GM19395 (cell line): Measurements from ENCODE around the gene PGS1.

Experiments
- ATAC-seq: cut with Tn5 transposase; IDR thresholded peaks from one replicate; pipeline ENCODE4 v1.9.1; 2021; ENCODE audit warnings: mild to moderate bottlenecking, moderate library complexity; ENCODE audit not compliant: unreplicated experiment

The PGS1 gene

DNA sequence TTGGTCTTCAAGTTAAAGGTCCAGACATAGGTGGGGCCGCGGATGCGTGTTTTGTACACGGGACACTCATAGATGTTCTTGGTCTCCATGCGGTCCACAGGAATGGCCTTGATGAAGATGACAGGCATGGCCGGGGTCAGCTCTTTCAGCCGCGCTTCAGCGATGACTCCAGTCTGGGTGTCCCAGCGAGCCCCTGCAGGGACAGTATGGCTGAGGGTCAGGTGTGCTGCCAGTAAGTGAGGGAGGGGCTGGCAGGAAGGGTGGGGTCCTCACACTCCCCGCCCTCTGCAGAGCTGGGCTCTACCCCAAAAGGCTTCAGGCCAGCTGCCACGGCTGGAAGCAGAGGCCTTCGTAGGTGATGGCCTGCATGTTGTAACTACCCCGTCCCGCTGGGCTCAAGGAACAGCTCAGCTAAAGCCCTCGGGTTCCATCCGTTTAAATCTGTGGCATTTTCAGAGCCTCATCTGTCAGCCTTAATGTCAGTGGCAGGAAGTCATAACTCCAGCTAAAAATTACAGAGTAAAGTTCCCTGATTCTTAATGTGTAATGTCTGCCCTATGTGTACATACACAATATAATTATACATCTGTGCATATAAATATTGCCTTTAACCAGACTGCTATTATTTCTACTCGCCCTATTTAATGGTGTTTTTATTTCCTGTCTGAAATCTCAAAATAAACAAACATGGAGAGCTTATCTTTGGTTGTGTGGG lies 45.7 kb downstream of the PGS1 start:
- no peak for ATAC-seq

DNA sequence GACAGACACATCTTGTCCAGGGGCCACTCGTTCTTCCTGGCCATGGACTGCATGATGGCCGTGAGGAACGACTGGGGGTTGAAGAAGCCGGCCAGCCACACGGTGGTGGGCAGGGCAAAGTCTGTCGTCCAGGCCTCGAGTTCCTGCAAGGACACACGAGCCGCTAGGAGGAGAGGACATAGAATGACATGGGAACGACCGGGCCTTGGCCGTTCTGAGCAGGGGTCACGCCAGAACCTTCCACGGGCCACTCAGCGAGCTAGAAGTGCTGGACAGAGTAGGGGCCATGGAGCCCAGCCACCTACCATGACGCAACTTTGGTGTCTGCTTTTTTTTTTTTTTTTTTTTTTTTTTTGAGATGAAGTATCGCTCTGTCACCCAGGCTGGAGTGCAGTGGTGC lies 47.0 kb downstream of the PGS1 start:
- ATAC-seq = no peak

DNA sequence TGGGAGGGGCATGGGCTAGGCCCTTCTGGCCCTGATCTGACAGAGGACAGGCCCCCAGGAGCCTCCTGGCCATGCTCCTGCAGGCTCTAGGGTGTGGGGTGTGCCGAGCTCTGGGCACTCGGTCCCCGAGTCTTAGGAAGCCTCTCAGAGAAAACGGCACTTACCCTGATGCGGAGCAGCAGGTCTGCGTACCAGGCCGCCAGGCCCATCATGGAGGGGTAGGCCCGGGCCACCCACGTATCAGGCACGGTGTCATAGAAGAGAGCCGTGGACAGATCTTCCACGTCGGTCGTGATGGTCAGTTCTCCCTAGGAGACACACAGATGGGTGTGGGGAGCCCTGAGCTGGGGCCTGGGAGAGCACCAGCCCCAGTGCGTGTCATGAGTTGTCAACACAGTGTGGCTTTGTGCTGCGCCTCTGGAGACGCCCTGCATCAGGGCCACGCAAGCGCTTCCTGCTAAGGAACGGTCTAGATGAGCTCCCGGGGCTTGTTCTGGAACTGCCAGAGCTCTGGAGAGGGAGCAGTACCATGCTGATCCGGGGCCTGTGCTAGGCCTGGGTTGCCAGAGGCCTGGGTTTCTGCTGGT lies 47.9 kb downstream of the PGS1 start:
- no peak for ATAC-seq

DNA sequence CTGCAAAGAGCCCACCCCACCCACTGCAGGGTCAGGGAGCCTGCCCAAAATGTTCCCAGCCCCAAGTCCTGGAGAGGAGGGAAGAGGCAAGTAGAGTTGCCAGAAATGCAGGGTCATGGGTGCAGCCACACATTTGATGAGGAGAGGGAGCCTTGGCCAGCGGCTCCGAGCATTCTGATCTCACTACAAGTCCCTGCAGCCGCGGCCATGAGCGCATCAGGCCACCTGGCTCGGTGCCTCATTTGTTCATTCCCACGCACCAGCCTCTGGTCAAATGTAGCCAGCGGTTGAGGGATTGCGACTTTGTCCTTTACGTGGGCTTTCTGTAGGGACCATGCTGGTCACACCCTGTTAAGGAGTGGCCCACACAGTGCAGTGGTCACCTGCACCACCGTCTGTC lies 48.7 kb downstream of the PGS1 start:
- no peak for ATAC-seq

DNA sequence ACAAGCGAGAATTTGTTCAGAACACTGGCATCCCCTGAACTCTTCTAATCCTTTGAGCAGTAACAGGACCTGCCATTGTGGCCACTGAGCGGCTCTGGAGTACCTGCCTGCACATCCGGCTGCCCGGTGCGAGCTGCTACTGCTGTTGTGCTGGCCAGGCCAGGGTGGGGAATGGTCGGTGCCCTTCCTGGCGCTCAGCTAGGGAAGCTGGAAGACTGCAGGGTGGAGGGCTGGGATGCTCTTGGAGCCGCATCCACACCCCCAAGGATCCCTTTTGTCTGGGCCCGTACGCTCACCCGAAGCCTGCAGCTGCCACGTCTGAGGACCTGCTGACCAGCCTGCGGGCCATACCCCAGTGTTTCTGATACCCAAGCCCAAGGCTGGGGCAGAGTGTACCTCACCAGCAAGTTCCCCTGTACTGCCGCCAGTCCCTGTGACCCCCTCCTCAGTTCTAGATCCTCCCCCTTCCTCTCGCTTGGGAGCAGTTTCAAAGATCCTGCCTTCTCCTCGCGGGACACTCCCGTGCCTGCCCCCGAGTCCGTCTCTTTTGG lies 49.7 kb downstream of the PGS1 start:
- ATAC-seq = no peak

DNA sequence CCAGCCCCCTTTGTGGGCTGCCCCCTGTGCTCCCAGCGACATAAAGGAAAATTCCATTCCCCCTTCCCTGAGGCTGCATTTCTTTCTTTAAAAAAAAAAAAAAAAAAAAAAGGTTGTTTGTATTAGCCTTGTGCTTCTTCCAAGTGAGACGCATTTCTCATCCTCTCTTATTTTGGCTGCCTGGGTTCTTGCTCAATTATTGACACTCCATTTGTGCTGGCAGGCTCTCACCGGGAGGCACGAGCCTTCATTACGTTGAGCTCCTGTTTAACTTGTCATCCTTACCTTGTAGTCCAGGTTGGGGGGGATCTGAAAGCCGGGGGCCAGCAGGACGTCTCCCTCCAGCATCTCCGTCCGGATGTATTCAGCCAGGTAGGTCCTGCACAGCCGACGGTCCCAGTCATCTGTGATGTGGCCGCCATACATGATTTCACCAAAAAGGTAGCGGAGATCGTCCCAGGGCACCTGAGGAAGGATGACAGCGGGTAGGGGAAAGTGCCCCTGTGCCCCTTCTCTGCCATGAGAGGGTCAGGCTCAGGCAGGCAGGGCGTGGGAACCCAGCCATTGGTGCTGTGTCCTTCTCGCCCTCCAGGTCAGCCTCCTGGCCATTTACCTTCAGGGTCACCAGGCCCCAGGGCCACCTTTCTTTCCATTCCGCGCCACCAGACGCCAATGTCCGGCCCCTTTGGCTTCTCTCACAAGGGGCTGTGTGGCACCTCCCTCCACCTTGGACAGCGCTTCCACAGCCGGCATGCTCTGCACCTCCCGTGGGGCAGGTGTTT lies 50.6 kb downstream of the PGS1 start:
- no peak for ATAC-seq

DNA sequence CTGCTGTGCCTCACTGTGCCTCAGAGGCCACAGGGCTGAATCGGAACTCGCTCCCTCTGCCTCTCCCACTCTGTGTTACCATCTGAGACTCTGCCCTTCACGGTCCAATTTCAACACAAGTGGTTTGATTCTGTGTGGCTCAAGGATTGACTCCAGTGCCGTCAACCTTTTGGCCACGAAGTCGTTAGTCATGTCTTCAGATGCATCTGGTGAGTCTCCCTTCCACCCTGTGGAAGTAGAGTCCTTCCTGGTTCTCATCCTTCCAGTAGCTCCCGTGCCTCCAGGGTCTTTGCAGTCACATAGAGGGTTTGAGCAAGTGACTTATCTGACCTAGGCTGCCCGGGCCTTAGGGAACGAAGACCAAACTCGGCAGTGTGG lies 51.2 kb downstream of the PGS1 start:
- no peak for ATAC-seq

DNA sequence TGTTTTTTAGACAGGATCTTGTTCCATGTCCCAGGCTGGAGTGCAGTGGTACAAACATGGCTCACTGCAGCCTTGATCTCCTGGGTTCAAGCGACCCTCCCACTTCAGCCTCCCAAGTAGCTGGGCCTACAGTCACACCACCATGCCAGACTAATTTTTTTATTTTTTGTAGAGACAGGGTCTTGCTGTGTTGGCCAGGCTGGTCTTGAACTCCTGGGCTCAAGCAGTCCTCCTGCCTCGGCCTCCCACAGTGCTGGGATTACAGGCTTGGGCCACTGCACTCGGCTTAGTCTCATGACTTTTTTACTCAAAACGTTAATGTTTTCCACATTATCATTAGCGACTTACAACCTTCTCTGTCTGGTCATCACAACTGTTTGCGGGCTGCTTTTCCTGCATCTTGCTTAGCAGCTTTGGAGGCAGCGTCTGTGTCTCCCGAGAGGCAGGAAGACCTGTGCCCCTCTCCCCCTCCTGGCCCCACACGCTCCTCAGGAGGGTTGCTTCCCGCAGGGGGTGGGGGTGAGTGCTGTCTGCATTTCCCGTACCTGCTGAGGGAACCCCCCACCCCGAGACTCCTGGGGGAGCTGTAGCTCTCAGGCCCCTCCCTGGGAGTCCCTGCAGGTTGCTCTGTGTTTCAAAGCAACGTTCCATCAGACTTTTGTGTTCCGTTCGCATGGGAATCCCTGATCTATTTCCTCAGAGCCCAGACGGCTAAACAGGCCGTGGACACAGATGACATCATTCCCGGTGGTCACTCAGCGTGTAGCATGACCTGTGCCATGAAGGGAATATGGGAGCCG lies 52.6 kb downstream of the PGS1 start:
- ATAC-seq = no peak

DNA sequence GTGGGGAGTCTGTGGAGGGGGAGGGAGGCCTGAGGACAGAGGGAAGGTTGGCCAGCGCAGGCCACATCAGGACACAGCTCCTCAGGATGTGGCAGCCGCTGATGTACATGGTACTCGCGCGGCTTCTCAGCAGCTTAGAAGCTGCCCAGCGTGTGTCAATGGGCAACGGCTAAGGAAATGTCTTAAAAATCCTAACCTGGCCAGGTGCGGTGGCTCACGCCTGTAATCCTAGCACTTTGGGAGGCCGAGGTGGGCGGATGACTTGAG lies 53.2 kb downstream of the PGS1 start:
- no peak for ATAC-seq

DNA sequence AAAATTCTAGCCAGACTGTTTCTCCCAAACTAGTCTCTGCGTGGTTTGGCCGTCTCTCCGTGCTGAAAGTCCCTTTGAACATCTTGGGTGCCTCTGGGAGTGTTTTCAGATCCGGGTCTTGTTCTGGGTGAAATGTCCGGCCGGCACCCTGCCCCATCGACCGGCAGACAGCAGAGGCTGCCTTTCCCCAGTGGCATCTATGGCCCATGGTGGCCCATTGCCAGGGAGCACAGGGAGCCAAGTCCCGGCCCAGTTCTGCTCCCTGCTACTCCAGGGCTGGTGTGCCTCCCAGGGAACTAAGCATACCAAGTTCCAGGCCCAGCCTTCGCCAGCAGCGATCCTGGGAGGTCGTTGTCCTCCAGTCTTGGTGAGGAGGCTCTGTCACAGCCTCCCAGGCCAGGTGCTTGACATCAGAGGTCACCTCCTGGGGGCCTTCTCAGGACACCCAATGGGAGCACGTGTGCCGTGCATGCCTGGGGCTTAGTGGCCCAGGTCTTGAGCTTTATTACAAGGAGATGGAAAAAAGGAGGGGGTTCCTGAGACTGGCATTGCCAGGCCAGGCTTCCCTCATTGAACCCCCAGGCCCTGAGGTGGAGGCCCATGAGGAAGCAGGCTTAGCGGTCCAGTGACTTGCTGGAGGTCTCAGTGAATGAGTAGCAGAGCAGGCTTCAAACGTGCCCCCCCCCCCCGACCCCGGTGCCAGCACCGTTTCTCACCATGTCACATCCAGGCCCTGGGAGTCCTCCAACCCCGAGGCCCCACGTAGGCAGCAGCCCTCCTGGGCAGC lies 54.0 kb downstream of the PGS1 start:
- ATAC-seq = no peak

DNA sequence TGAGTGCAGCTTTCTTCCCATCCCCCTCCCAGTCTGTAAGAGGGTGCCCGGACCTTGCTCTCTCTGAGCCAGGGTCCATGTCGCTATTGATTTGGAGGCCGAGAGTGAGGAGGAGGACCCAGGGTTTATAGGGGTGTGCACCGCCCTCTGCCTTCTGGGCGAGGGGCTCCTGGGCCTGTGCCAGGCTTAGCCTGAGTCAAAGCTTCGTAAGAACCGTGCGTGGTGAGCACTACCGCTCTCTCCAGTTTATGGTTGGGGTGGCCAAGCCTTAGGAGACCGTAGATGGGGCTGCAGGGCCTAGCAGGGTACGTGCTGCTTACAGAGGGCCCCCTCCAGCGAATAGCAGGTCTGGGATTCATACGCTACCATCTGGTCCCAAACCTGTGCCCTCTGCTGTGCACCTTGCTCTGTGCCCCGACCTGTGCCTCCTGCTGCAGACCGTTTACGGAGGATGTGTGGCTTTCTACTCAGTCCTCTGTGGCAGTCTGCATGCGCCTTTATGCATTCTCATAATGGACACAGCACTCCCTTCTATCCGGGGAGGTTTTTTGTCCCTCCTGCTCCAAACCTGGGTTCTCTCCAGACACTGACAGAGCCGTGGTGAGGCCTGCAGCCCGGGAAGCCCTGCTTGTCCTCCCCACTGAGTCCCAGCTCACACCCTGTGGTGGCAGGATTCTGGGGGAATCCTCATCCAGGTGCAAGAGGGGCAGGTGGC lies 54.7 kb downstream of the PGS1 start:
- ATAC-seq = no peak

DNA sequence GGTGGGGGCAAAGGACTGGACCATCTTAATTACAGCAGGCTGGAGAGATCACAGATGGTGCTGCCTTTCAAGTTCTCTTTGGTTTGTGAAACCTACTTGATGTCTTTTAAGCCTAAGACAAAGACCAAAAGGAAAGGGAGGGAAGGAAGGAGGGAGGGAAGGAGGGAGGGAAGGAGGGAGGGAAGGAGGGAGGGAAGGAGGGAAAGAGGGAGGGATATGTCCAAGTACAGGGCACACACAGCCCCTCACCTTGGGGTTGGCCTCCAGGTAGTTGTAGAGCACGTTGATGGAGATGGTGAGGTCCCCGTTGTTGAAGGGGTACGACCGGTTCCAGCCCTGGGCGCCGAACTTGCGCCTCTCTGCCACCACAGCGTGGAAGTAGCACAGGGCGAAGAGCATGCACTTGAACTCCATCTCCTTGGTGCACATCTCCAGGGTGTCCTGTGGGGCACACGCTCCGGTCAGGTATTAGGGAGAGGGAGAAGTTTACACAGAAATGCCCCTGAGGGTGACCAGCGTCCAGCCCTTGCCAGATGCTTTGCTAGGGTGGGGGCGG lies 55.4 kb downstream of the PGS1 start:
- no peak for ATAC-seq

DNA sequence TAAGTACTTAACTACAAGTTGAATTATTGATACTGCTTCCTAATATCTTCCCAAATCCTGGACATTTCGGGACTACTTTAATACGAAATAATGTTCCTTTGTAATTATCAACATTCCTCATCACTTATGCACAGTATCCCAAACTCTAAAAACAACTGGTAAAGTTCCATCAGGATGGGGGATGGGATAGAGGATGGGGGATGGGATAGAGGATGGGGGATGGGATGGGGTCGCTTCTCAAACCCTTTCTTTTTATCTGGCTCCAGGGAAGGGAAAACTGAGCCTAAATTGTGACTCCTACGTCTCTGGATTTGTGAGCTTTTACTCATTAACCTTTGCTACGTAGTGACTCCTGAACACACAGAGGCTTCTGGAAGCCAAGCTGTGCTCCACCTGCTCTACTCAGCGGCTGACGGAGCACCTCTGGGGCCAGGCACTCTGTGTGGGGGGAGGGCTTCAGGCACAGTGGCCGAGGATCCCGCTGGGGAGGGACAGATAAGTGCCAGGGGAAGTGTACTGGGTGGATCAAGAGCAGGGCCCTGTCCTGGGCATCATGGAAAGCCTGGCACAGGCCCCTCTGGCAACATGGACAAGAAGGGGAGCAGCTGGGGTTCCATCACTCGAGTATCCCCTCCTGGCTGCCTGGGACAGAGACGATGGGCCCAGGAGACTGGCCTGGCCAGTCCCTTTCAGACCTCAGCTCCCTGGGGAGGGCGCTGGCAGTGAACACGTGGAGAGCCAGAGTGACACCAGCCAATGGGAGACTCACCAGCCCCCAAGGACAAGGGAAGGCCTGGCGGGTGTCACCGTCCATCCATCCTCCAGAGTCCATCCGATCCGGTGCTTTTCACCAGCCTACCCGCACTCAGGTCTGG lies 56.2 kb downstream of the PGS1 start:
- ATAC-seq = no peak

DNA sequence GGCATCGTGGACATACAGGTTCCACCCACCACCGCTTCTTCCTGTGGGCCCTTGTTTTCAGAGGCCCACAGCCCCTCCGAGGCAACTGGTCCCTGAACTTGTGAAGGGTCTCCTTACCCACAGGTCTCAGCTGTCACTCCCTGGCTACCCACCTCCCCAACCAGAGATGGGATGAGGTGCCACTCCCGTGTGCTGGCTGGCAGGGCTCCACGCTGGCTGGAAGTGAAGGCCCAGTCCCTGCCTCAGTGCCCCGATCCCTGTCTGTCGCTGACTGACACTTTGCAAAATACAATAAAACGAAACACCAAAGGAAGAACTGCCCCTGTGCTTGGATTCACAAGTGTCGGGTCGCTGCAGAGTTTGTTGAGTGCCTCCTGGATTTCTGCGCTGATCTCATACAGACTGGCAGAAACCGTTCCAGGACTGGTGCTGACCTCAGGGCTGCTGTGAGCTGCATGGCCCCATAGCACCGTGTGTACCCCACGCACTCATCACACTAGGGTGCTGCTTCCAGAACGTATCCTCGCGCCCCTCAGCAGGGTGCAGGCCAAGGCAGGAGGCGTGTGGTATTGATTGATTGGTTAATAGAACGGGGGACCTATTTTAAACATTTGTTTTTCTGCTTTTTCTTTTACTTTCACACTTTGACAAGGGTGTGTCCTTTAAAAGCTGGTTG lies 57.0 kb downstream of the PGS1 start:
- ATAC-seq = no peak

DNA sequence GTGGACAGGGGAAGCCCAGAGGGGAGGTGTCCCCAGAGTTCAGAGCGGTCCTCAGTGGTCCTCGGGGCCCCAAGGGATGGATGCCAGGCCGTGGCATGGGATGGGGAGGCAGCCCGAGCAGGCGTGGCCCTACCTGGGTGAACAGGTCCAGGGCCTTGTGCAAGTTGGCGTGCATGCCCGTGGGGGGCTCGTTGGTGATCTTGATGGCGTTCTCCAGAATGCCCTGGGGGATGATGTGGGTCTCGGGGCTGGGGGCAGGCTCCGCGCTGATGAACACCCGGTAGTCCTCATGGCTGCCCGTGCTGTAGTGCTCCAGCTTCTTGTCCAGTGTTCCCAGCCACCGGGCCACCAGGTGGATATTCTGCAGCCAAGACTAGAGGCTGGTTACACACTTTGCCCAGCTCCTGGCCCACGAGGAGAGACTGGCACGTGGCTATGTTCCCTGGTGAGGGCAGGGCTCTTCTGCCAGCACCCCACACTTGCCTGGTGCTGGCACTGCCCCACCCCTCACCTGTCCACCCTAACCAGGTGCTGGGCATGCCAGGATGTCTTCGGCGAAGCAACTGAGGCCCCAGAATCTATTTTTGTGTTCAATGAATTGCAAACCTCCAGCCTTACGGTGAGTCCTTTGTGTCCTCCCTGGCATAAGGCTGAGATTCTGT lies 59.2 kb downstream of the PGS1 start:
- ATAC-seq = no peak

DNA sequence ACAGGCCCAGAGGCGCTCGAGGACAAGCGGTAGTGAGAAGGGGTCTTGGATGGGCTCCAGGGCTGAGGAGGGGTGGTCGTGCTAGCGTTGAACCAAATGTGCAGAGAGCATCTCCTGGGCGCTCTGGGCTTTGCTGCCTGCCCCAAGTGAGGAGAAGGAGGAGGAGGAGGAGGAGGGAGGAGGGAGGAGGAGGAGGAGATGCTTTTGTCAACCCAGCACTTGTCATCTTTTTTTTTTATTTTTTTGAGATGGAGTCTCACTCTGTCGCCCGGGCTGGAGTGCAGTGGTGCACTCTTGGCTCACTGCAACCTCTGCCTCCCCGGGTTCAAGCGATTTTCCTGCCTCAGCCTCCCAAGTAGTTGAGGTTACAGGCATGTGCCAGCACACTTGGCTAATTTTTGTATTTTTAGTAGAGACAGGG lies 59.8 kb downstream of the PGS1 start:
- ATAC-seq = no peak

DNA sequence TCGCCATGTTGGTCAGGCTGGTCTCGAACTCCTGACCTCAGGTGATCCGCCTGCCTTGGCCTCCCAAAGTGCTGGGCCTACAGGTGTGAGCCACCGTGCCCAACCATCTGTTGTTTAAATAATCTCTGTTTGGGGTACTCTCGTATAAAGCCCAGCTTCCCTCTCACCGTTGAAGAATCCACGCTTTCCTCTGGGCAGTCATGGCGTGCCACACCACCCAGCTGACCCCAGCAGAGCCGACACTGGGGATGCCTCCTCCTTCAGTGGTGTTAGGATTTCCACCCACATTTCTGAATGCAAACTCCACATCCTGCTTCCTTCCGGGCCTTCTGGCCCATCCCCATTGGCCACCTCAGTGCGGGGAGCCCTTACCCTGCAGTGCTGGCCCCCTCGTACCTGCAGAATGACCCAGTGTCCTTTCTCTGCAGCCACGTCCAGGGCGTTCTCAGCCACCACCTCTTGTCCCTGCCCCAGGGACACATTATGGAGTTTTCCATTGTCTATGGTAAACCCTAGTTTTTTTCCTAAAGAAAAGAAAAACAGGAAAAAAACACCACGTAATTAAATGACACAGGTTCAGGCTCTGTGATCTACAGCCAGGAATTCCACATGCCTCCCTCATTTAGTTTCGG lies 60.4 kb downstream of the PGS1 start:
- ATAC-seq = no peak
